Activated B cell treated with CpG ODN at 0.5 μM for 24 hours (primary cell): ENCODE results near the gene MYH3. TPM values are rescaled to one million over a fixed set of nuclear protein-coding genes. Genes with fewer than 3 reads are reported as not detected.
A peak's percentile ranks its signal among the peaks of the same experiment; 100 is the strongest.

Experiments used
- ATAC-seq: fragments of 200-7000 bp; cut with Tn5 transposase; one replicate; pipeline ENCODE4 v1.10.0; 2021; ENCODE audit warnings: low read depth, mild to moderate bottlenecking, moderate library complexity
- CTCF ChIA-PET: fragments of 350-600 bp; sonication (Branson Sonifier 250); formaldehyde crosslinking; loops from one replicate; lab custom pipeline; 2021; ENCODE audit warnings: antibody characterized with exemption; lab: Charles Lee
- POLR2A ChIA-PET: fragments of 350-600 bp; sonication (Branson Sonifier 250); formaldehyde crosslinking; loops from one replicate; lab custom pipeline; 2021; ENCODE audit warnings: antibody characterized with exemption; lab: Charles Lee
- DNase-seq: peaks from one replicate; pipeline ENCODE4 v3.0.0; 2022
- H3K27ac Mint-ChIP-seq: one replicate; pipeline ENCODE4 v1.8.0; 2020; ENCODE audit warnings: mixed read lengths
- H3K27me3 Mint-ChIP-seq: one replicate; pipeline ENCODE4 v1.8.0; 2021; ENCODE audit warnings: mixed read lengths
- H3K36me3 Mint-ChIP-seq: one replicate; pipeline ENCODE4 v1.8.0; 2021; ENCODE audit warnings: low read depth, mixed read lengths
- H3K4me1 Mint-ChIP-seq: one replicate; pipeline ENCODE4 v1.8.0; 2021; ENCODE audit warnings: mixed read lengths
- H3K4me3 Mint-ChIP-seq: one replicate; pipeline ENCODE4 v1.8.0; 2020; ENCODE audit warnings: mild to moderate bottlenecking, mixed read lengths
- H3K9me3 Mint-ChIP-seq: one replicate; pipeline ENCODE4 v1.8.0; 2020; ENCODE audit warnings: mixed read lengths
- intact Hi-C: fragments of 100-400 bp; cut with micrococcal nuclease; formaldehyde crosslinking; loops from one replicate; pipeline ENCODE4 v1.15.1; 2024
- total RNA-seq: library from RNA; stranded (reverse); gene quantifications from 2 replicates; pipeline ENCODE4 v1.2.3, GENCODE V29; 2022
- TF ChIP-seq, protein P1 (sequence below): fragments of 200-600 bp; IDR thresholded peaks from one replicate; pipeline ENCODE4 v1.8.0; 2022; ENCODE audit warnings: antibody characterized with exemption, mild to moderate bottlenecking

The MYH3 gene
- total RNA-seq, 1 donor from 2014 or later = 5.9 TPM

DNA sequence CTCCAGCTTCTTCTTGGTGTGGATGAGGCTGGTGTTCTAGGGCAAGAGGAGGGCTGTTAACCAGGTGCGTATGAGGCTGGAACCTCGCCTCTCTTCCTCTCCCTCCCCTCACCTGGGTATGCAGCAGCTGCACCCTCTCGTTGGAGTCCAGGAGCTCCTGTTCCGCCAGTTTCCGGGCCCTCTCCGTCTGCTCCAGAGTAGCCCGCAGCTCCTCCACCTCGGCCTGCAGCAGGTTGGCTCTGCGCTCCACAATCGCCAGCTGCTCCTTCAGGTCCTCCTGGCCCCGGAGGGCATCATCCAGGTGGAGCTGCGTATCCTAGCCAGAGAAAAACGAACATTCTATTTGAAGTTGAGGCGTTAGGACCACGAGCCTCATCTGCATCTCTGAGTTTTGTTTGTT is 25.4 kb downstream of the MYH3 start:
- TF ChIP-seq, protein P1, sequence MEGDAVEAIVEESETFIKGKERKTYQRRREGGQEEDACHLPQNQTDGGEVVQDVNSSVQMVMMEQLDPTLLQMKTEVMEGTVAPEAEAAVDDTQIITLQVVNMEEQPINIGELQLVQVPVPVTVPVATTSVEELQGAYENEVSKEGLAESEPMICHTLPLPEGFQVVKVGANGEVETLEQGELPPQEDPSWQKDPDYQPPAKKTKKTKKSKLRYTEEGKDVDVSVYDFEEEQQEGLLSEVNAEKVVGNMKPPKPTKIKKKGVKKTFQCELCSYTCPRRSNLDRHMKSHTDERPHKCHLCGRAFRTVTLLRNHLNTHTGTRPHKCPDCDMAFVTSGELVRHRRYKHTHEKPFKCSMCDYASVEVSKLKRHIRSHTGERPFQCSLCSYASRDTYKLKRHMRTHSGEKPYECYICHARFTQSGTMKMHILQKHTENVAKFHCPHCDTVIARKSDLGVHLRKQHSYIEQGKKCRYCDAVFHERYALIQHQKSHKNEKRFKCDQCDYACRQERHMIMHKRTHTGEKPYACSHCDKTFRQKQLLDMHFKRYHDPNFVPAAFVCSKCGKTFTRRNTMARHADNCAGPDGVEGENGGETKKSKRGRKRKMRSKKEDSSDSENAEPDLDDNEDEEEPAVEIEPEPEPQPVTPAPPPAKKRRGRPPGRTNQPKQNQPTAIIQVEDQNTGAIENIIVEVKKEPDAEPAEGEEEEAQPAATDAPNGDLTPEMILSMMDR = no peak
- DNase-seq (no peak), ATAC-seq (no peak)
- Mint-ChIP-seq H3K4me3 (no peak overlapping the region), H3K36me3 (peaks cover 23% of the 10 kb centered on the region), H3K4me1 (peaks cover 27% of the 10 kb centered on the region), H3K27me3 (no peaks in the 10 kb centered on the region), H3K27ac (no peak overlapping the region), H3K9me3 (no peaks in the 10 kb centered on the region)
- POLR2A ChIA-PET = no interaction called here
- intact Hi-C loops = loop anchor here (1.0 to 5.0 kb wide), 2 partner anchors 66 to 214 kb away; partner anchors contain the start of genes ADPRM and SCO1
- CTCF ChIA-PET = interaction anchor here (0.7 to 5.7 kb wide), 4 partner anchors 15 to 701 kb away, joined by 3 to 47 read pairs (median 10); no protein-coding TSS in a partner anchor

DNA sequence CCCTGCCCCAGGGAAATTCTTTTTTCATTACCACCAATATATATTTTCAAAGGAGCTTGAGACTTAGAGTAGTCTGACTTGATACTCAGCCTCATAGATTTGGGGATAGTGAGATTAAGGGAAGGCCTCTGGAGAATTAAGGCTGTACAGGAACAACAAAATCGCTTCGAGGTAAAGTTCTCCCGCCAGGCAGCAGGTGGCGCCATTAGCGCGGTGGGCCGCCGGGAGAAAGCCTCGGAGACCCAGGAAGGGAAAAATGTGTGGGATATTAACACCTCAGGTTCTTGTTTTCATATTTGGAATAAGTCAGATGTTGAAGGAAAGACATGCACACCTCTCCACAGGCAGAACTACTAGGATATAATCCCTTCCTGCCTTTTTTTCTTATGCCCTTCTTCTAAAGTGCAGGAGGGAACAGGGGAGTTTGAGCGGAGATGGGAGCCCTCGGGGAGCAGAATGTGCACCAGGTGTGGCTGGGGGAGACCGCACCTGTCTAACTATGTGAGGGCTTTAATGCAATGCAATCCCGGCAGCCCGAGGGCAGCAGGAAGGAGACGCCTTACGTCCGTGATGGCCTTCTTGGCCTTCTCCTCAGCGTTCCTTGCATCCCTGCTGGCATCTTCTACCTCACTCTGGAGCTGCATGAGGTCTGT is 25.9 kb downstream of the MYH3 start:
- DNase-seq (no peak), ATAC-seq (no peak)
- POLR2A ChIA-PET = no interaction called here
- no peaks in the 10 kb centered on the region for H3K9me3 Mint-ChIP-seq
- TF ChIP-seq, protein P1 = peak; percentile 63
- H3K27ac Mint-ChIP-seq = no peak overlapping the region
- H3K4me3 Mint-ChIP-seq = no peak overlapping the region
- intact Hi-C loops = loop anchor here (1.0 to 5.0 kb wide), 2 partner anchors 66 to 214 kb away; partner anchors contain the start of genes ADPRM and SCO1
- CTCF ChIA-PET = interaction anchor here (0.6 to 5.7 kb wide), 5 partner anchors 14 to 700 kb away, joined by 3 to 47 read pairs (median 9); no protein-coding TSS in a partner anchor
- peaks cover 23% of the 10 kb centered on the region for H3K36me3 Mint-ChIP-seq
- peaks cover 27% of the 10 kb centered on the region for H3K4me1 Mint-ChIP-seq
- no peaks in the 10 kb centered on the region for H3K27me3 Mint-ChIP-seq

DNA sequence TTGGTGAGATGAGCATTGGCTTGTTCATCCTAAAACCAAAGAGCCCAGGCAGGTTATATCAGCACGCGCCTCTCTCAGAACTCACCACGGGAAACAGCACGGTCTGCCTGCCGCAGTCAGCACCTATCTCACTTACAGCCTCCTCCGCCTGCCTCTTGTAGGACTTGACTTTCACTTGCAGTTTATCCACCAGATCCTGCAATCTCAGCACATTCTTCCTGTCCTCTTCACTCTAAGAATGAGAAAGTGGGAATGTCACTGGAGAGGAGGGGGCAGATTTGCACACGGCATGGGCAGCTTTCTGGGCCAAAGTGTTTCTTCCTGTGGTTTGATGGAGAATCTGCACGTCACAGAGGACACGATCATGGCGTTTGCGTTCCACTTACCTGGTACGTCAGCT is 27.4 kb downstream of the MYH3 start:
- Mint-ChIP-seq H3K4me3 (no peak overlapping the region), H3K27me3 (no peaks in the 10 kb centered on the region), H3K4me1 (peaks cover 18% of the 10 kb centered on the region), H3K36me3 (peaks cover 23% of the 10 kb centered on the region), H3K9me3 (no peaks in the 10 kb centered on the region), H3K27ac (no peak overlapping the region)
- intact Hi-C loops = loop anchor here (5.0 kb wide), 1 partner anchor 68 kb away; the partner anchor contains the start of genes ADPRM and SCO1
- ChIA-PET CTCF (interaction anchor here (0.7 to 5.7 kb wide), 4 partner anchors 13 to 302 kb away, joined by 3 to 47 read pairs (median 8); no protein-coding TSS in a partner anchor), POLR2A (no interaction called here)
- TF ChIP-seq, protein P1 = no peak
- DNase-seq (no peak), ATAC-seq (no peak)

DNA sequence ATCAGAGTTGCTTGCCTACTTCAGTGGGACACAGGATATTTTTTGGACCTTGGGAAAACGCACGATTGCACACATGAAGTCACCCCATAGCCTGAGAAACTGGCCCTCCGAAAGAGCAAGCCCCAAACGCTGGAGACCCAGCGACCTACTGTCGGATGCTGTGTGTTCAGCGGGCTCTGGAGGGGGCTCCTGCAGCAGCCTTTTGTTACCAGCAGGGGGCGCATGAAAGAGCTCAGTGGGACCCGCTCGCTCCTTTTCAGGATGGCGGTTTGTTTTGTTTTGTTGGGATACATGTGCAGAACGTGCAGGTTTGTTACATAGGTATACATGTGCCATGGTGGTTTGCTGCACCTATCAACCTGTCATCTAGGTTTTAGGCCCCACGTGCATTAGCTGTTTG is 28.4 kb downstream of the MYH3 start:
- Mint-ChIP-seq H3K27me3 (no peaks in the 10 kb centered on the region), H3K9me3 (no peaks in the 10 kb centered on the region), H3K4me1 (peaks cover 9% of the 10 kb centered on the region), H3K36me3 (peaks cover 23% of the 10 kb centered on the region), H3K27ac (no peak overlapping the region), H3K4me3 (no peak overlapping the region)
- TF ChIP-seq, protein P1 = no peak
- ATAC-seq (no peak), DNase-seq (no peak)
- CTCF ChIA-PET = interaction anchor here (0.6 to 5.7 kb wide), 3 partner anchors 12 to 16 kb away, joined by 3 to 47 read pairs (median 3); no protein-coding TSS in a partner anchor
- intact Hi-C loops = no loop called here
- POLR2A ChIA-PET = no interaction called here

DNA sequence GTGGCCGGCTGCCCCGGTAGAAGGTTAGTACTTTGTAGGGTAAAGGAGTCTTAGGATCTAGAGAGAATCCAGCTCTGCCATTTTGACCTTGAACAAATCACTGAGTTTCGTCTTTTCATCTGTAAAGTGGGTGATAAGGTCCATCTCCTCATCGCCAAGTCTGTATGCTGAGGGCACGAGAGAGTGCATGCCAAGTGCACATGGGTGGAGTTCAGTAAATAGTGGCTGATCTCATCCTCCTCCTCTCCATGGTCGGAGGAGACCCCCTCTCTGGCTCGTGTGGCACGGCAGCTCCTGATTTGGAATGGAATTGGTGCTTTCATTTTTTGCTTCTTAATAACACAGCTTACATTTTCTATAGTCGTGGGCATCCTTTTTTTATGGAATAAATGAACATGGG is 30.7 kb downstream of the MYH3 start:
- CTCF ChIA-PET = interaction anchor here (1.2 kb wide), 1 partner anchor 9 kb away, joined by 4 read pairs; no protein-coding TSS in a partner anchor
- no peak overlapping the region for H3K4me3 Mint-ChIP-seq
- H3K9me3 Mint-ChIP-seq = no peaks in the 10 kb centered on the region
- H3K4me1 Mint-ChIP-seq = peaks cover 9% of the 10 kb centered on the region
- H3K27ac Mint-ChIP-seq = no peak overlapping the region
- ATAC-seq (no peak), DNase-seq (no peak)
- peaks cover 19% of the 10 kb centered on the region for H3K36me3 Mint-ChIP-seq
- TF ChIP-seq, protein P1 = no peak
- POLR2A ChIA-PET = no interaction called here
- intact Hi-C loops = no loop called here
- H3K27me3 Mint-ChIP-seq = no peaks in the 10 kb centered on the region
